Measurements from ENCODE around the gene TMUB1.

Gene TMUB1

DNA sequence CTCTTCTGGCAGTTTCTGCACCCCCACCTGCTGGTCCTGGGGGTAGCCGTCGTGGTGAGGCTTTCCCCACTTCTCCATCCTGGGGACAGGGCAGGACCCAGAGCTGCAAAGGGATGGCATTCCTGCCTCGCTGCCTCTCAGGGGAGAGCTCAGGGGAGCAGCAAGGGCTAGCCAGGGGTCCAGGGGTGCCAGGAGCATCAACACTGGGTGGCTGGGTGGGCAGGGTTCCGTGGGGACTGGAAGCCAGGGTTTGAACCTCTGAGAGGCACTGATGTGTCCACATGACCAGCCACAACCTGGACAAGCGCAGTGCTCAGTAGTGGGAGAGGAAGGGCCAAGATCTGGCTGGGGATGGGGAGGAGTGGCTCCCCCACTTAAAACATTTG, 49.4 kb downstream of the TMUB1 start:
- Histone ChIP-seq H3K27ac (ENCODE audit: low read depth, low read length) (no peak overlapping the region), H2BK5ac (ENCODE audit: low read length) (no peak overlapping the region), H4K5ac (ENCODE audit: low read length) (no peak overlapping the region), H4K8ac (ENCODE audit: low read depth, low read length) (no peak overlapping the region), H2AK5ac (ENCODE audit: low read length) (no peak overlapping the region), H3K36me3 (ENCODE audit: control insufficient read depth, insufficient read depth, low read length) (peaks cover 2% of the 10 kb centered on the region), H3K4me3 (ENCODE audit: low read length) (no peak overlapping the region), H3K79me2 (ENCODE audit: control insufficient read depth, insufficient read depth, low read length) (no peaks in the 10 kb centered on the region), H2BK120ac (ENCODE audit: low read depth, low read length) (no peak overlapping the region), H3K4me1 (ENCODE audit: control insufficient read depth, low read depth, low read length) (no peaks in the 10 kb centered on the region), H3K79me1 (ENCODE audit: low read length) (no peaks in the 10 kb centered on the region), H3K27me3 (ENCODE audit: insufficient read depth, low read length, poor library complexity) (no peaks in the 10 kb centered on the region), H3K23ac (ENCODE audit: low read length) (no peak overlapping the region), H3K9ac (ENCODE audit: low read length) (no peak overlapping the region), H3K4ac (ENCODE audit: low read depth, low read length) (no peak overlapping the region), H3K56ac (ENCODE audit: low read length) (no peak overlapping the region), H3K4me2 (ENCODE audit: low read length) (no peak overlapping the region), H2BK15ac (replicated peaks; ENCODE audit: low read depth) (no peak overlapping the region), H3K18ac (ENCODE audit: low read length) (no peak overlapping the region)
- WGBS (ENCODE audit: extremely low coverage, insufficient coverage, low lambda C conversion rate), result no CpG with 5 or more reads among the region's 5 CpGs
- no peak for DNase-seq

GRCh38 chr7:151032936-151033863, 50.1 kb downstream of the TMUB1 start:
- H3K79me1 ChIP-seq (ENCODE audit: low read length), result no peaks in the 10 kb centered on the region
- H3K4me3 ChIP-seq (ENCODE audit: low read length), result no peak overlapping the region
- peak; percentile 69 for DNase-seq
- H4K5ac ChIP-seq (ENCODE audit: low read length), result no peak overlapping the region
- H2BK120ac ChIP-seq (ENCODE audit: low read depth, low read length), result no peak overlapping the region
- no peak overlapping the region for H3K4me2 ChIP-seq (ENCODE audit: low read length)
- H3K23ac ChIP-seq (ENCODE audit: low read length), result no peak overlapping the region
- WGBS (ENCODE audit: extremely low coverage, insufficient coverage, low lambda C conversion rate), result no CpG with 5 or more reads among the region's 17 CpGs
- H3K9ac ChIP-seq (ENCODE audit: low read length), result no peak overlapping the region
- H3K27me3 ChIP-seq (ENCODE audit: insufficient read depth, low read length, poor library complexity), result no peaks in the 10 kb centered on the region
- H4K8ac ChIP-seq (ENCODE audit: low read depth, low read length), result no peak overlapping the region
- no peak overlapping the region for H3K56ac ChIP-seq (ENCODE audit: low read length)
- no peak overlapping the region for H3K18ac ChIP-seq (ENCODE audit: low read length)
- peaks cover 2% of the 10 kb centered on the region for H3K36me3 ChIP-seq (ENCODE audit: control insufficient read depth, insufficient read depth, low read length)
- no peak overlapping the region for H3K4ac ChIP-seq (ENCODE audit: low read depth, low read length)
- H2AK5ac ChIP-seq (ENCODE audit: low read length), result no peak overlapping the region
- H3K4me1 ChIP-seq (ENCODE audit: control insufficient read depth, low read depth, low read length), result no peaks in the 10 kb centered on the region
- no peak overlapping the region for H2BK5ac ChIP-seq (ENCODE audit: low read length)
- no peaks in the 10 kb centered on the region for H3K79me2 ChIP-seq (ENCODE audit: control insufficient read depth, insufficient read depth, low read length)
- H2BK15ac ChIP-seq (replicated peaks; ENCODE audit: low read depth), result no peak overlapping the region
- H3K27ac ChIP-seq (ENCODE audit: low read depth, low read length), result no peak overlapping the region

All from mesendoderm (in vitro differentiated cells).